ENCODE measurements around the gene FAM13A.

DNA sequence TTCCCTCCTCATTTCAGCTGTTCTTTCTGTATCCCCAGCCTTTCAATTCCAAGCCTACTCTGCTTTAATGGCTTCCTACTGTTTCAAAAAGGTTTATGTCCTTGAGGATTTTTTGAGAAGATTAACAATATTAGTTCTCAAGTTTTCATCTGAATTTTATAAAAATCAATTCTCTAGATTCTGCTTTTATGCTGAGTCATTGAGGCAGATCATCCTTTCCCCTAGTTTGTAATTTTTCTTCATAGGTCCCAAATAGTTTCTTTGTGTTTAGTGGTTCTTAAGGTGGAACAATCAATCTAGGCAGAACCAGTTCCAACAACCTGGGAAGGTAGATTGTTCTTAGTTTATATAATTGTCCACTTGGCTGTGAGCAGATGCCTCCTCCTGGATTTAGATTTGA lies 259.3 kb downstream of the FAM13A start:
- TF ChIP-seq, protein P1, sequence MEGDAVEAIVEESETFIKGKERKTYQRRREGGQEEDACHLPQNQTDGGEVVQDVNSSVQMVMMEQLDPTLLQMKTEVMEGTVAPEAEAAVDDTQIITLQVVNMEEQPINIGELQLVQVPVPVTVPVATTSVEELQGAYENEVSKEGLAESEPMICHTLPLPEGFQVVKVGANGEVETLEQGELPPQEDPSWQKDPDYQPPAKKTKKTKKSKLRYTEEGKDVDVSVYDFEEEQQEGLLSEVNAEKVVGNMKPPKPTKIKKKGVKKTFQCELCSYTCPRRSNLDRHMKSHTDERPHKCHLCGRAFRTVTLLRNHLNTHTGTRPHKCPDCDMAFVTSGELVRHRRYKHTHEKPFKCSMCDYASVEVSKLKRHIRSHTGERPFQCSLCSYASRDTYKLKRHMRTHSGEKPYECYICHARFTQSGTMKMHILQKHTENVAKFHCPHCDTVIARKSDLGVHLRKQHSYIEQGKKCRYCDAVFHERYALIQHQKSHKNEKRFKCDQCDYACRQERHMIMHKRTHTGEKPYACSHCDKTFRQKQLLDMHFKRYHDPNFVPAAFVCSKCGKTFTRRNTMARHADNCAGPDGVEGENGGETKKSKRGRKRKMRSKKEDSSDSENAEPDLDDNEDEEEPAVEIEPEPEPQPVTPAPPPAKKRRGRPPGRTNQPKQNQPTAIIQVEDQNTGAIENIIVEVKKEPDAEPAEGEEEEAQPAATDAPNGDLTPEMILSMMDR (IDR thresholded peaks at IDR 0.05; ENCODE audit: insufficient read depth, low read length, poor library complexity, severe bottlenecking) = no peak
- no peak for TF ChIP-seq EZH2phosphoT487 (conservative IDR thresholded peaks at IDR 0.05; ENCODE audit: low read length)
